HepG2 (cell line): Measurements from ENCODE around the gene ANKHD1. TPM values are rescaled to one million over a fixed set of nuclear protein-coding genes. Genes with fewer than 3 reads are reported as not detected.

Experiments
- ATAC-seq: fragments of 200-7000 bp; cut with Tn5 transposase; 3 replicates; pipeline ENCODE4 v1.9.1; 2020; ENCODE audit warnings: mild to moderate bottlenecking, moderate library complexity
- BruUV-seq: library from RNA; stranded (reverse); fragments of 400-500 nt; replicated peaks from 2 replicates; lab custom pipeline; 2021; lab: Mats Ljungman, UMichigan
- CTCF ChIA-PET: fragments of 300-600 bp; formaldehyde crosslinking; extraction: SDS; loops from one replicate; lab custom pipeline; 2021; ENCODE audit warnings: low total read pairs, inconsistent platforms, low intra/inter-chr PET ratio; lab: Yijun Ruan, JAX
- POLR2A ChIA-PET: fragments of 350-600 bp; sonication (Branson Sonifier 250); formaldehyde crosslinking; loops from one replicate; lab custom pipeline; 2020; ENCODE audit warnings: antibody characterized with exemption, inconsistent platforms; lab: Yijun Ruan, JAX
- DNase-seq: peaks from one replicate; pipeline ENCODE4 v3.0.0-alpha.2; 2015; ENCODE audit warnings: low spot score
- FAIRE-seq: peaks from 3 replicates; lab custom pipeline; 2011; peaks lifted over from hg19 to GRCh38; lab: Jason Lieb, UNC
- H2AFZ ChIP-seq: one replicate; pipeline ENCODE4 v1.6.1; 2011; ENCODE audit warnings: low read length, inconsistent platforms
- H3K27ac ChIP-seq: fragments of 300-600 bp; 3 replicates; pipeline ENCODE4 v1.8.0; 2011; ENCODE audit warnings: mixed run types, mild to moderate bottlenecking, mixed read lengths, low read length, inconsistent platforms; ENCODE audit not compliant: insufficient read depth; ENCODE audit errors: extremely low read length
- H3K27me3 ChIP-seq, 2 experiments: fragments of 200-600 bp in 1 of 2; 2 replicates in 1 of 2; 3 replicates in 1 of 2; pipeline versions ENCODE4 v1.6.0 to v1.8.0; 2011; ENCODE audit warnings: low read length in 2 of 2, mild to moderate bottlenecking in 2 of 2, moderate library complexity in 2 of 2, inconsistent platforms in 1 of 2; ENCODE audit not compliant: insufficient read depth in 2 of 2, control insufficient read depth in 1 of 2
- H3K36me3 ChIP-seq, 2 experiments: fragments of 200-600 bp in 1 of 2; replicated peaks in 1 of 2; 2 replicates in 1 of 2; 3 replicates in 1 of 2; pipeline versions ENCODE4 v1.5.1 to v1.8.0; 2011; ENCODE audit warnings: low read length in 2 of 2, inconsistent platforms in 1 of 2; ENCODE audit not compliant: insufficient read depth in 2 of 2, control insufficient read depth in 1 of 2
- H3K4me1 ChIP-seq: 2 replicates; pipeline ENCODE4 v1.5.1; 2012; ENCODE audit warnings: low read length, inconsistent platforms; ENCODE audit not compliant: insufficient read depth
- H3K4me2 ChIP-seq: 2 replicates; pipeline ENCODE4 v1.6.0; 2011; ENCODE audit warnings: low read depth, low read length, inconsistent platforms
- H3K4me3 ChIP-seq, 3 experiments: fragments of 200-600 bp in 1 of 3; sonication (generic), shearing (Covaris generic) in 1 of 3; replicated peaks in 1 of 3; 2 replicates each; pipeline ENCODE4 v1.5.1; 2011 to 2016; ENCODE audit warnings: low read length in 3 of 3, inconsistent platforms in 2 of 3, low read depth in 2 of 3, mild to moderate bottlenecking in 2 of 3, control low read depth in 1 of 3, mixed read lengths in 1 of 3; ENCODE audit not compliant: insufficient read depth in 1 of 3
- H3K79me2 ChIP-seq: one replicate; pipeline ENCODE4 v1.6.1; 2011; ENCODE audit warnings: low read length, inconsistent platforms; ENCODE audit not compliant: insufficient read depth
- H3K9ac ChIP-seq: 2 replicates; pipeline ENCODE4 v1.6.0; 2011; ENCODE audit warnings: mild to moderate bottlenecking, low read depth, low read length, inconsistent platforms; ENCODE audit not compliant: insufficient read depth
- H3K9me3 ChIP-seq: 2 replicates; pipeline ENCODE4 v1.5.1; 2012; ENCODE audit warnings: mild to moderate bottlenecking, low read length
- H4K20me1 ChIP-seq: 2 replicates; pipeline ENCODE4 v1.6.0; 2011; ENCODE audit warnings: inconsistent platforms, mild to moderate bottlenecking, low read length, moderate library complexity; ENCODE audit not compliant: insufficient read depth
- FOSL1 ChIP-seq: sonication (generic); formaldehyde crosslinking; IDR thresholded peaks from 2 replicates; pipeline ENCODE4 v1.9.0; 2021; ENCODE audit warnings: missing genetic modification reagents, borderline replicate concordance
- SAP130 ChIP-seq: IDR thresholded peaks from 2 replicates; pipeline ENCODE4 v1.6.1; 2016; ENCODE audit warnings: low read depth
- TEAD2 ChIP-seq: sonication (generic); formaldehyde crosslinking; IDR thresholded peaks from 2 replicates; pipeline ENCODE4 v1.9.0; 2021; ENCODE audit warnings: missing genetic modification reagents
- ZNF30 ChIP-seq: sonication (generic); formaldehyde crosslinking; IDR thresholded peaks from 2 replicates; pipeline ENCODE4 v1.5.0; 2020; ENCODE audit warnings: mild to moderate bottlenecking, missing genetic modification reagents
- ZNF337 ChIP-seq: sonication (generic); formaldehyde crosslinking; IDR thresholded peaks from 2 replicates; pipeline ENCODE4 v1.5.1; 2020; ENCODE audit warnings: missing genetic modification reagents, low read depth, mild to moderate bottlenecking, borderline replicate concordance
- ZNF550 ChIP-seq: sonication (generic); formaldehyde crosslinking; IDR thresholded peaks from 2 replicates; pipeline ENCODE4 v1.4.0; 2020; ENCODE audit warnings: mild to moderate bottlenecking, missing genetic modification reagents, borderline replicate concordance
- ZNF766 ChIP-seq: sonication (generic); formaldehyde crosslinking; IDR thresholded peaks from 2 replicates; pipeline ENCODE4 v1.5.0; 2020; ENCODE audit warnings: missing genetic modification reagents, borderline replicate concordance
- ZSCAN5A ChIP-seq: sonication (generic); formaldehyde crosslinking; IDR thresholded peaks from 2 replicates; pipeline ENCODE4 v1.8.0; 2022; ENCODE audit warnings: mild to moderate bottlenecking, missing genetic modification reagents, borderline replicate concordance
- WGBS: methylation state at CpG from one replicate; pipeline ENCODE4 v1.1.6; 2017; ENCODE audit warnings: low lambda C conversion rate; 5-methylcytosine and 5-hydroxymethylcytosine counted together
- in situ Hi-C: cut with HindIII; loops from 2 replicates; pipeline ENCODE4 v1.10.0; 2017; ENCODE audit warnings: low pct_unique_long_range_greater_than_20kb; ENCODE audit not compliant: extremely low pct_ligation_motif_present
- intact Hi-C: fragments of 100-400 bp; cut with micrococcal nuclease; formaldehyde crosslinking; loops from one replicate; pipeline ENCODE4 v1.10.0; 2022; ENCODE audit not compliant: unreplicated experiment
- polyA plus RNA-seq, 8 experiments: library from polyadenylated mRNA; depleted of rRNA in 3 of 8; stranded (reverse) in 7 of 8; unstranded in 1 of 8; fragments of >200 nt; fragmentation: Illumina TruSeq in 4 of 8; extraction: Trizol in 4 of 8; gene quantifications; 2 replicates each; pipeline versions ENCODE4 v1.2.1 to v1.2.3, GENCODE V29; 2011 to 2016; ENCODE audit warnings: low read depth in 4 of 8, missing spikeins in 1 of 8, mixed read lengths in 1 of 8; ENCODE audit not compliant: insufficient read depth in 1 of 8
- total RNA-seq, 5 experiments: library from RNA; depleted of rRNA; stranded (reverse); fragments of >200 nt; fragmentation: Illumina TruSeq; extraction: Trizol; gene quantifications; 2 replicates each; pipeline ENCODE4 v1.2.3, GENCODE V29; 2016; ENCODE audit warnings: low read depth in 1 of 5

ANKHD1 gene
- total and polyA plus RNA-seq, 2 of the 13 experiments (the other 11 are each of a cell fraction or from before 2014, with no cell fraction given) = 69.9 to 82.0 TPM

- 1% methylated on average over 6 of the region's 6 CpGs for WGBS
- no peaks in the 10 kb centered on the region; the same call in 1 of the 2 replicates for H4K20me1 ChIP-seq
- peak overlapping the region; percentile 80 to 96 (median 84) for H3K4me3 ChIP-seq
- no peak overlapping the region for H2AFZ ChIP-seq
- peaks cover 37% of the 10 kb centered on the region for H3K4me1 ChIP-seq
- TF ChIP-seq ZNF337 (CRISPR knock-in tag) (no peak), ZSCAN5A (CRISPR knock-in tag) (0 out of 2 replicates have a peak, but pooled peaks have one; percentile 4), ZNF766 (CRISPR knock-in tag) (no peak), ZNF550 (CRISPR knock-in tag) (no peak), FOSL1 (CRISPR knock-in tag) (no peak), TEAD2 (CRISPR knock-in tag) (no peak), ZNF30 (0 out of 2 replicates have a peak, but pooled peaks have one; percentile 15), SAP130 (CRISPR knock-in tag) (peak; percentile 13; the same call in 1 of the 2 replicates)
- TF ChIP-seq, all 625 proteins: peak for 3
- no peak for FAIRE-seq
- Histone ChIP-seq H3K79me2 (peaks cover 36% of the 10 kb centered on the region), H3K36me3 (peaks cover 3 to 12% of the 10 kb centered on the region in 2 experiments; a peak in 4 of 5 replicates), H3K9me3 (no peaks in the 10 kb centered on the region), H3K4me2 (peak overlapping the region; percentile 97), H3K27me3 (no peaks in the 10 kb centered on the region), H3K9ac (peak overlapping the region; percentile 85), H3K27ac (peak overlapping the region; percentile 55)
- ChIA-PET POLR2A (interaction anchor here (1.2 to 3.3 kb wide), 3 partner anchors 9 to 135 kb away, joined by 5 to 70 read pairs (median 6); partner anchors contain the start of genes EIF4EBP3, HARS1 and HARS2), CTCF (no interaction called here)
- BruUV-seq = no TSS peak
- DNase-seq = no peak
- intact Hi-C loops = loop anchor here (1.0 to 5.0 kb wide), 2 partner anchors 9 to 161 kb away; partner anchors contain the start of gene EIF4EBP3
- ATAC-seq = no peak
- in situ Hi-C loops = no loop called here
Observed at GRCh38 chr5:140556438-140556837, 154.8 kb downstream of the ANKHD1 start.
